ENCODE data around the gene GPC4.
"Not testable (repeated sequence)": the region's sequence is repeated elsewhere in the genome, so short reads cannot be mapped to it uniquely, and the experiment has no call there.

Gene GPC4

GRCh38 chrX:133365871-133366611 is 49.2 kb downstream of the GPC4 start:
- no peak for DNase-seq

- DNase-seq, result no peak
Measured at GRCh38 chrX:133364865-133365264, 50.4 kb downstream of the GPC4 start.

- DNase-seq, result no peak
Measured at GRCh38 chrX:133364196-133364595, 51.1 kb downstream of the GPC4 start.

- no peak for DNase-seq
Measured at GRCh38 chrX:133362538-133362937, 52.8 kb downstream of the GPC4 start.

- no peak for DNase-seq
Measured at GRCh38 chrX:133359466-133359865, 55.8 kb downstream of the GPC4 start.

- DNase-seq, result no peak
Measured at GRCh38 chrX:133353233-133353632, 62.1 kb downstream of the GPC4 start.

- peak; percentile 3 for DNase-seq
Measured at GRCh38 chrX:133350751-133351150, 64.5 kb downstream of the GPC4 start.

GRCh38 chrX:133346026-133346425 is 69.3 kb downstream of the GPC4 start:
- peak; percentile 26 for DNase-seq

- no peak for DNase-seq
Measured at GRCh38 chrX:133339566-133339965, 75.7 kb downstream of the GPC4 start.

GRCh38 chrX:133337250-133337649 is 78.0 kb downstream of the GPC4 start:
- no peak for DNase-seq

- peak; percentile 64 for DNase-seq
Measured at GRCh38 chrX:133335027-133335426, 80.3 kb downstream of the GPC4 start.

GRCh38 chrX:133333154-133333750 is 82.0 kb downstream of the GPC4 start:
- DNase-seq, result no peak

- no peak for DNase-seq
Measured at GRCh38 chrX:133332737-133333136, 82.6 kb downstream of the GPC4 start.

- no peak for DNase-seq
Measured at GRCh38 chrX:133330956-133331355, 84.3 kb downstream of the GPC4 start.

- DNase-seq, result no peak
Measured at GRCh38 chrX:133325422-133325821, 89.9 kb downstream of the GPC4 start.

- peak; percentile 71 for DNase-seq
Measured at GRCh38 chrX:133323431-133323830, 91.9 kb downstream of the GPC4 start.

GRCh38 chrX:133322269-133322668 is 93.0 kb downstream of the GPC4 start:
- not testable (repeated sequence) for DNase-seq

GRCh38 chrX:133321451-133321850 is 93.8 kb downstream of the GPC4 start:
- no peak for DNase-seq

GRCh38 chrX:133314281-133314680 is 101.0 kb downstream of the GPC4 start:
- DNase-seq, result no peak

GRCh38 chrX:133308499-133308897 is 106.8 kb downstream of the GPC4 start:
- DNase-seq, result no peak

- DNase-seq, result peak; percentile 70
Measured at GRCh38 chrX:133307637-133308498, 107.4 kb downstream of the GPC4 start.

- DNase-seq, result no peak
Measured at GRCh38 chrX:133307094-133307493, 108.2 kb downstream of the GPC4 start.

- no peak for DNase-seq
Measured at GRCh38 chrX:133306316-133306715, 109.0 kb downstream of the GPC4 start.

- DNase-seq, result no peak
Measured at GRCh38 chrX:133305348-133305747, 109.9 kb downstream of the GPC4 start.

Data from OCI-M1 (cell line).